Duodenal mucosa (tissue), 2 donors: ENCODE data around the gene MGAT2.
"Not testable (repeated sequence)": the region's sequence is repeated elsewhere in the genome, so short reads cannot be mapped to it uniquely, and the experiment has no call there.

Experiments used
- H3K27ac ChIP-seq: one replicate; pipeline ENCODE4 v1.7.0; 2013; ENCODE audit warnings: low read depth, low read length
- H3K27me3 ChIP-seq, 2 donors: one replicate each; pipeline ENCODE4 v1.7.0; 2013; ENCODE audit warnings: low read length in 2 of 2, control low read depth in 1 of 2; ENCODE audit not compliant: insufficient read depth in 2 of 2, control insufficient read depth in 1 of 2
- H3K36me3 ChIP-seq, 2 donors: one replicate each; pipeline ENCODE4 v1.7.0; 2013; ENCODE audit warnings: low read length in 2 of 2, control low read depth in 1 of 2; ENCODE audit not compliant: insufficient read depth in 2 of 2, control insufficient read depth in 1 of 2
- H3K4me1 ChIP-seq, 2 donors: one replicate each; pipeline ENCODE4 v1.7.0; 2013; ENCODE audit warnings: low read length in 2 of 2, control low read depth in 1 of 2; ENCODE audit not compliant: insufficient read depth in 2 of 2, control insufficient read depth in 1 of 2
- H3K4me3 ChIP-seq, 2 donors: one replicate each; pipeline ENCODE4 v1.7.0; 2013; ENCODE audit warnings: low read length in 2 of 2, low read depth in 1 of 2
- H3K9ac ChIP-seq, 2 donors: one replicate each; pipeline ENCODE4 v1.7.0; 2013; ENCODE audit warnings: low read length in 2 of 2, low read depth in 1 of 2
- H3K9me3 ChIP-seq, 2 donors: one replicate each; pipeline ENCODE4 v1.7.0; 2013; ENCODE audit warnings: low read length in 2 of 2, control low read depth in 1 of 2; ENCODE audit not compliant: control insufficient read depth in 1 of 2

Gene MGAT2

DNA sequence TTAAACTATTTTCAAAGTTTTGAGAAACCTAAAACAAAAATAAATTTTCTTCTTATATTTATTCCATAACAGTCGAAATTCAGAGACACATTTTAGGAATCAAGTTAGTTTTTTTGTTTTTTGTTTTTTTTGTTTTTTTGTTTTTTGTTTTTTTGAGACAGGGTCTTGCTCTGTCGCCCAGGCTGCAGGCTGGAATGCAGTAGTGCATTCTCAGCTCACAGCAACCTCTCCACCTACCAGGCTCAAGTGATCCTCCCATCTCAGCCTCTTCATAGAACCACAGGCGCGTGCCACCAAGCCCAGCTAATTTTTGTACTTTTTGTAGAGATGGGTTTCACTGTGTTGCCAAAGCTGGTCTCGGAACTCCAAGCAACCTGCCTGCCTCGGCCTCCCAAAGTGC lies 32.9 kb downstream of the MGAT2 start:
- H3K9me3 ChIP-seq, result no peaks in the 10 kb centered on the region
- no peaks in the 10 kb centered on the region for H3K27me3 ChIP-seq
- no peak overlapping the region for H3K4me3 ChIP-seq
- H3K27ac ChIP-seq, result no peak overlapping the region
- no peaks in the 10 kb centered on the region for H3K4me1 ChIP-seq
- H3K36me3 ChIP-seq, result no peaks in the 10 kb centered on the region
- H3K9ac ChIP-seq, result no peak overlapping the region

DNA sequence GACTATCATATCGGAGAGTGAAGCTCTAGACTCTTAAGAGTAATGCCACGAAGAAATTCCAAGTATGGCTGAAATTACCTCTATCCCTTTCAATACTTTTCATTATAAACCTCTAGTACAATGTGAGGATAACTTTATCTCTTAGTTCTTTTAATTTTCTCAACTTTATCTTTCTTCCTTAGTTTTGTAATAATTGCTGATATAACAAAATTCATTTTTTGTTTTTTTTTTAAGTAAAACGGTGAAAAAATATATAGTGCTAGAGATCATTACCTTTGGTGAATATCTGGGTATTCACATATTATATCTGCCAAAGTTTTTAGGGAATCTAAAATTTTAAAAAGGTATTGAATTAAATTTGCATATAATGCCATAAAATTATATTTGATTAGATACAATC lies 33.9 kb downstream of the MGAT2 start:
- Histone ChIP-seq H3K36me3 (no peaks in the 10 kb centered on the region), H3K27me3 (no peaks in the 10 kb centered on the region), H3K9ac (no peak overlapping the region), H3K4me1 (no peaks in the 10 kb centered on the region), H3K27ac (no peak overlapping the region), H3K4me3 (no peak overlapping the region), H3K9me3 (no peaks in the 10 kb centered on the region)

DNA sequence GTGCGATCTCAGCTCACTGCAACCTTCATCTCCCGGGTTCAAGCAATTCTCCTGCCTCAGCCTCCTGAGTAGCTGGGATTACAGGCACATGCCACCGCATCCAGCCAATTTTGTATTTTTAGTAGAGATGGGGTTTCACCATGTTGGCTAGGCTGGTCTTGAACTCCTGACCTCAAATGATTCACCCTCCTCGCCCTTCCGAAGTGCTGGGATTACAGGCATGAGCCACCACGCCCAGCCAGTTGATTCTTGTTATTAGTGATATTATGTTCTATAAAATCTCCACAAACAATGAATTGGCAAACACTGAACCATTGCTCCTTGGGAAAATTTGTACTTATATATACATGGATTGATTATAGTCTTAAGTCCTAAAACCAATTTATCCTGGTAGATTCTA lies 36.9 kb downstream of the MGAT2 start:
- H3K9ac ChIP-seq, H3K9me3 ChIP-seq, H3K36me3 ChIP-seq, H3K4me1 ChIP-seq, H3K27ac ChIP-seq, H3K27me3 ChIP-seq, H3K4me3 ChIP-seq: not testable (repeated sequence)

DNA sequence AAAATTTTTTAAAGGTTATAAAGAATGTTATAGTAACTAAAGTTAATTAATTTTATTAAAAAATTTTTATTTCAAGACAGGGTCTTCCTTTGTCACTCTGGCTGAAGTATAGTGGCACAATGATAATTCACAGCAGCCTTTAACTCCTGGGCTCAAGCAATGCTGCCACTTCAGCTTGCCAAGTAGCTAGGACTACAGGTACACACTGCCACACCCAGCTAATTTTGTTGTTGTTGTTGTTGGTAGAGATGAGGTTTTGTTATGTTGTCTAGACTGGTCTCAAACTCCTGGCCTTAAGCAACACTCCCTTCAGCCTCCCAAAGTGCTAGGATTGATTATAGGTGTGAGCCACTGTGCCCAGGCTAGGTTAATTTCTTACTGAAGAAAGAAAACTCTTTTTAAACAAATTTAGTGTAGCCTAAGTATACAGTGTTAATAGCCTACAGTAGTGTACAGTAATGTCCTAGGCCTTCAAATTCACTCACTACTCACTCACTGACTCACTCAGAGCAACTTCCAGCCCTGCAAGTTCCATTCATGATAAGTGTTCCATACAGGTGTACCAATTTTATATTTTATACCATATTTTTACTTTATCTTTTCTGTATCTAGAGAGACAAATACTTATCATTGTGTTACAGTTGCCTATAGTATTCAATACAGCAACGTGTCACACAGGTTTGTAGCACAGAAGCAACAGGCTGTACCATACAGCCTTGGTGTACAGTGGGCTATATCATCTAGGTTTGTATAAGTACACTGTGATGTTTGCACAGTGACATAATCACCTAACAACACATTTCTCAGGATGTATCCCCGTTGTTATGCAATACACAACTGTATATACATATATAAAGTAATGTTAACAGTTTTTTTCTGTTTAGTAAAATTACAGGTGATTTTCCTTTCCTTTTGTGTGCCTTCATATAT lies 39.2 kb downstream of the MGAT2 start:
- no peak overlapping the region for H3K27ac ChIP-seq
- no peaks in the 10 kb centered on the region for H3K36me3 ChIP-seq
- no peak overlapping the region for H3K4me3 ChIP-seq
- no peak overlapping the region for H3K9ac ChIP-seq
- no peaks in the 10 kb centered on the region for H3K4me1 ChIP-seq
- H3K9me3 ChIP-seq, result no peaks in the 10 kb centered on the region
- no peaks in the 10 kb centered on the region for H3K27me3 ChIP-seq

DNA sequence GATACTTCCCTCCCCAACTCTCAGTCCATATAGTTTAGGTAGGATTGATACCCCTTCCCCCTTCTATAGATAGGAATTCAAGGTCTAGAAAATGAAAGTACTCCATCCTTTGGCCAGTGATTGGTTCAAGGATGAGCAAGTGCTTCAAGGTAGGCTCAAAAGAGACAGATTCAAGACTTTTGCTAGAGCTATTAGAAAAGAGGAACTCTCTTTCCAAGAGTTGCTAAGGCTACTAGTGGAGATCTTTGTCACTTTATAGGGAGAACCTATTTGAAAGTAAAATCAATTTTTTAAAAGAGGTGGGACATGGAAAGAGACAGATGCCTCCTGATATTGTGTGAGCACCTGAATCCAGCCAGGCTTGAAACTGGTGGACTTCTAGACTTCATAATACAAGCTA lies 49.9 kb downstream of the MGAT2 start:
- Histone ChIP-seq H3K9ac (no peak overlapping the region), H3K27ac (no peak overlapping the region), H3K36me3 (peaks cover 0 to 2% of the 10 kb centered on the region in 2 donors), H3K4me3 (no peak overlapping the region), H3K4me1 (no peaks in the 10 kb centered on the region), H3K27me3 (no peaks in the 10 kb centered on the region), H3K9me3 (no peaks in the 10 kb centered on the region)
